ENCODE results near the gene GAMT.

GAMT gene

DNA sequence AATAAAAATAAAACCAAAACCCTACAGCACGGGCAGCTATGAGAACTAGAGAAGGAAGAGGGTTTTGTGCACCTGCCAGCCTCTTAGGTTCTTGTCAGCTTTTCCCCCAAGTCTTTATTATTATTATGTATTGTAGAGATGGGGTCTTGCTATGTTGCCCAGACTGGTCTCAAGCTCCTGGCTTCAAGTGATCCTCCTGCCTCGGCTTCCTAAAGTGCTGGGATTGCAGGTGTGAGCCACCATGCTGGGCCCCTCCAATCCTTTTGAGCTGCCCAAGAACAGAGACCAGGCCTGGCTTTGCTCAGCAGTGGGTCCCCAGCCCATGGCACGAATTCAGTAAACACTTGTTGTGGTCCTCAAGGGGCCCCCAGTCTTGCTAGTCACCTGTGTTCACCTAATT lies 19.1 kb downstream of the GAMT start:
- Histone ChIP-seq H3K27ac (ENCODE audit: low read depth, low read length) (no peak overlapping the region), H3K36me3 (ENCODE audit: control insufficient read depth, insufficient read depth, low read length) (no peaks in the 10 kb centered on the region), H3K9ac (ENCODE audit: low read length) (no peak overlapping the region), H3K4me1 (ENCODE audit: control insufficient read depth, insufficient read depth, low read length) (peaks cover 5% of the 10 kb centered on the region), H3K4me3 (ENCODE audit: low read length) (no peak overlapping the region), H3K27me3 (ENCODE audit: control insufficient read depth, insufficient read depth, low read length) (no peaks in the 10 kb centered on the region)

DNA sequence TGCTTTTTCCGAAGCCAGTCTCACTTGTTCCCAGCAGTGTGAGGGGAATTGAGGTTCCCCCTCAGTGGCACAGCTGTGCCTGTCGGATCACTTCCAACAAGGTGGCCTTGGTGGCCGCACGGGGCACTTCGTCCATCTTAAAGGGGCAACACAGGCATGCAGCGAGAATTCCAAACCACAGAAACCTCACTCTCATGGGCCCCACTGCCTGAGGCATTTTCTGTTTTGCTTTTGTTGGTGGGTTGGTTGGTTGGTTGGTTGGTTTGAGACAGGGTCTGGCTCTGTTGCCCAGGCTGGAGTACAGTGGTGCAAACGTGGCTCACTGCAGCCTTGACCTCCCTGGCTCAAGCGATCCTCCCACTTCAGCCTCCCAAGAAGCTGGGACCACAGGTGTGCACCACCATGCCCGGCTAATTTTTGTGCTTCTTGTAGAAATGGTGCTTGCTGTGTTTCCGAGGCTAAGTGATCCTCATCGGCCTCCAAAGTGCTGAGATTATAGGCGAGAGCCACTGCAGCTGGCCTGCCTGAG lies 21.3 kb downstream of the GAMT start:
- Histone ChIP-seq H3K27me3 (ENCODE audit: control insufficient read depth, insufficient read depth, low read length) (no peaks in the 10 kb centered on the region), H3K4me1 (ENCODE audit: control insufficient read depth, insufficient read depth, low read length) (peaks cover 5% of the 10 kb centered on the region), H3K36me3 (ENCODE audit: control insufficient read depth, insufficient read depth, low read length) (no peaks in the 10 kb centered on the region), H3K27ac (ENCODE audit: low read depth, low read length) (no peak overlapping the region), H3K9ac (ENCODE audit: low read length) (no peak overlapping the region), H3K4me3 (ENCODE audit: low read length) (no peak overlapping the region)

DNA sequence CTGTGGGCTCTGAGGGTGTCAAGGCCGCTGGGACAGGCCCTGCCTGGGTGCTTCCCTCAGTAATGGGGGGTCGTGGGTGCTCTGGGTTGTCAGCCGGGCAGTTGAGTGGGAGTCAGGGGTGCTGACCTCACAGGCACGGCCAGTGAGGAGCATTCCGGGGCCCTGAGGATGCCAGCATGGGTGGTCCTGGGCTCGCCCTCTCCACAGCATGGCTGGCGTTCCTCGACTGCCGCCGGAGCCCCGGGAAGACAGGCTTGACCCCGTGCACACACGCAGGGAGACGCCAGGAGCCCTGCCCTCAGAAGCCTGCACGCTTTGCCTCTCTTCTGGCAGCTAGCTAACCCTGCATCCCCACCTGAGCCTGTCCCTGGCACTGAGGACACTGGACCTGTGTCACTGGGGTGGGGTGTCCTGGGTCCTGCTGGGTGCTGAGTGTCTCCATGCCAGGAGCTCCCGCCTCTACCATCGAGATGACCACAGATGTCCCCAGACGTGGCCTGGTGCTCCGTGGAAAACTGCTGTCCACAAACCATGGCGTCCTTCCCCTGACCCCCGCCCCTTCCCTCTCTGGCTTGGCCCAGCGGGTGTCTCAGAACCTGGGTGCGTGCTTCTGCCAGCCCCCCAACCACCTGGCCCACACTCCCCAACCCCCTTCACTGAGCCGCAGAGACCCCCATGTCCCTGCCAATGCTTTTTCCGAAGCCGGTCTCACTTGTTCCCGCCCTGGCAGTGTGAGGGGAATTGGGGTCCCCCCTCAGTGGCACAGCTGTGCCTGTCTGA lies 22.0 kb downstream of the GAMT start:
- no peaks in the 10 kb centered on the region for H3K27me3 ChIP-seq (ENCODE audit: control insufficient read depth, insufficient read depth, low read length)
- H3K9ac ChIP-seq (ENCODE audit: low read length), result no peak overlapping the region
- no peak overlapping the region for H3K4me3 ChIP-seq (ENCODE audit: low read length)
- H3K27ac ChIP-seq (ENCODE audit: low read depth, low read length), result no peak overlapping the region
- peaks cover under 1% of the 10 kb centered on the region for H3K36me3 ChIP-seq (ENCODE audit: control insufficient read depth, insufficient read depth, low read length)
- no peaks in the 10 kb centered on the region for H3K4me1 ChIP-seq (ENCODE audit: control insufficient read depth, insufficient read depth, low read length)

DNA sequence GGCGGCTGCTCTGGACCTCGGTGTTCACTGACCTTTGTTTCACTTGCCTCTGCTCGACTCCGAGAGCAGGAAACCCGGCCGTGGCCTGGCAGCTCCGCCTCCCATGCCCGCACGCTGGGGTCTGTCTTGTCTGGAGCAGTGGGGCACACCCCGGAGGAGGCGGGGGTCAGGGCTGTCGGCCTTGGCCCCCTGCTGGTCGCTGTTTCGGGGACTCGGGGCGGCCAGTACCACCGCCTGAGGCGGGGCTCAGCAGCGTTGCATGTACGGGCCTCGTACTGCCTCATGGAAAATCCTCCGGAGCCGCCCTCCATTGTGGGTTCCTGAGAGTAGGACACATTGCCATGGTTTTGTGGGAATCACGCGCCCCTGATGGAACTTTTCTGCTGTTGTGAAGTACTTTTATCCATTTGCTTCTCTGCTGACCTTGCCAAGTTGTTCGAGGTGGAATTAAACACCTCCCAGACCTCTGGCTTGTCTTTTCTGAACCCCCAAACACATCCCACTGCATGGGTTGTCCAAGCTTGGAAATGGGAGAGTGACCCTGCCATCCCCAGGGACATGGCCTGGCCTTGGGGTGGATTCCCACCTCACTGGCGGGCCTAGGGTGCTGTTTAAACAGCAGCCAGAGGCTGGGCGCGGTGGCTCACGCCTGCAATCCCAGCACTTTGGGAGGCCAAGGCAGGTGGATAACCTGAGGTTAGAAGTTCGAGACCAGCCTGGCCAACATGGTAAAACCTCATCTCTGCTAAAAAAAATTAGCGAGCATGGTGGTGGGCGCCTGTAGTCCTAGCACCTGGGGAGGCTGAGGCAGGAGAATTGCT lies 23.2 kb downstream of the GAMT start:
- Histone ChIP-seq H3K4me3 (ENCODE audit: low read length) (no peak overlapping the region), H3K27ac (ENCODE audit: low read depth, low read length) (no peak overlapping the region), H3K27me3 (ENCODE audit: control insufficient read depth, insufficient read depth, low read length) (no peaks in the 10 kb centered on the region), H3K36me3 (ENCODE audit: control insufficient read depth, insufficient read depth, low read length) (peaks cover 5% of the 10 kb centered on the region), H3K9ac (ENCODE audit: low read length) (no peak overlapping the region), H3K4me1 (ENCODE audit: control insufficient read depth, insufficient read depth, low read length) (no peaks in the 10 kb centered on the region)

DNA sequence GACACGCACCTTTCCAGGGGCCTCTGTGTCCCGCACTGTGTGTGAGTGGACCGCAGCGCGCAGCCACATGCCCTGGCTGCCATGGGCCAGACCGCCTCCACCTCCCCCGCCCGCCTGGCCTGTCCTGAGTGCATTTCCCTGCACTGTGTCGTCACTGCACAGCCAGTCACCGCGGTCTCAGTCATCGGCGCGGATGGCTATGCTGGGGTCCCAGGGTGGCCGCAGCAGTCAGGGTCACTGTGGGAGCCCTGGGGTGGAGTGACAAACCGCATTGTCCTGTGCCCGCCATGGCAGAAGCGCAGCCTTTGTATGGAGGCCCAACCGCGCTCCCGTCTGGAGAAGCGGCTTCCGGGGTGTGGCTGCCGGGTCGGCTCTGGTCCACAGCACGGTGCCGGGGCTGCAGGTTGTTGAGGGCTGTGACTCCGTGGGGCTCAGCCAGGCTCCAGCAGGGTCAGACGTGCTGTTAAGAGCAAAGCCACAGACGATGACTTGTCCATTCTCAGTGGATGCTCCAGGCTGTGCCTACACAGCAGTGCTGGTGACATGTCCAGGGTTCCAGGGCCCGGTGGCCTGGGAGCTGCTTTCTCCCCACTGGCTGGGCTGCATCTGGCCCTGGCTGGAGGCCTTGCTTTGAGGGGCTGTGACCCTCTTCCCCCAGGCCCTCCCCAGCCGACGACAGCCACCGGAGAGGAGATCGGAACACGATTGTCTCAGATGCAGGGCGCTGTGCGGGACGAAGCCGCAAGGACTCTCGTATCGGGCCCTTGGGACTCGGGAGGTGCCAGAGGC lies 24.0 kb downstream of the GAMT start:
- Histone ChIP-seq H3K9ac (ENCODE audit: low read length) (no peak overlapping the region), H3K4me3 (ENCODE audit: low read length) (no peak overlapping the region), H3K27ac (ENCODE audit: low read depth, low read length) (no peak overlapping the region), H3K36me3 (ENCODE audit: control insufficient read depth, insufficient read depth, low read length) (peaks cover 12% of the 10 kb centered on the region), H3K27me3 (ENCODE audit: control insufficient read depth, insufficient read depth, low read length) (no peaks in the 10 kb centered on the region), H3K4me1 (ENCODE audit: control insufficient read depth, insufficient read depth, low read length) (no peaks in the 10 kb centered on the region)

DNA sequence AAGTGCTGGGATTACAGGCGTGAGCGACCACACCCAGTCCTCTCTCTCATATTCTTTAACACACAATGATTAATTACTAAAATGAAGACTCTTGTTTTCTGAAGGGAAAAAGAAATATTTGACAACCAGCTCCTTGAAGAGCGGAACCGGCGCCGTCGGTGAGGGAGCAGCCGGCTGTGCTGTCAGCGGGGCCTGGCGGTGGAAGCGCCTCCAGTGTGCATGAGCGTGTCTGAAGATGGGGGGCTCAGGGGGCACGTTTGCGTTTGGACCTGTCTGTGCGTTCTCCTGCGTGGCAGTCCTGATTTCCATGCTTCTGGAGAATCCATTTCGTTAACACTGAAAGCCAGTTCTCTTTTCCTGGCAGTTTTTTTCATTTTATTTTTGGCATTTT lies 24.9 kb downstream of the GAMT start:
- peaks cover 12% of the 10 kb centered on the region for H3K36me3 ChIP-seq (ENCODE audit: control insufficient read depth, insufficient read depth, low read length)
- H3K27ac ChIP-seq (ENCODE audit: low read depth, low read length), result no peak overlapping the region

DNA sequence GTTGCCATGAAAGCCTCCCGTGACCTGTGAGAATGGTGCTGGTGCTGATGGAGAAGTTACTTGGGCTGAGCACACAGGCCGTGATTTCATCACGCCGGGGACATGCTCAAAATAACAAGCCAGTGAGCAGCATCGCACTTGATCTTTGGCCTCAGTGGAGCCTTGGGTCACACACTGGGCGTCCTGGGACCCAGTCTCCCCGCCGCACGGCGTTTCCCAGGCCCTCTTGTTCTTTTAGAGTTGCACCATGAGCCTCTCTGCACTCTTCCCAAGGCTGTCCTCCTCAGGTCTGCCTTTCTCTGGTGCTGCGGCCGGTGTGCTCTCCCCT lies 27.1 kb downstream of the GAMT start:
- no peaks in the 10 kb centered on the region for H3K4me1 ChIP-seq (ENCODE audit: control insufficient read depth, insufficient read depth, low read length)
- H3K4me3 ChIP-seq (ENCODE audit: low read length), result no peak overlapping the region
- H3K27me3 ChIP-seq (ENCODE audit: control insufficient read depth, insufficient read depth, low read length), result no peaks in the 10 kb centered on the region
- H3K9ac ChIP-seq (ENCODE audit: low read length), result no peak overlapping the region
- H3K36me3 ChIP-seq (ENCODE audit: control insufficient read depth, insufficient read depth, low read length), result peaks cover 28% of the 10 kb centered on the region
- no peak overlapping the region for H3K27ac ChIP-seq (ENCODE audit: low read depth, low read length)

More for the DNA sequence above, 24.9 kb downstream of the GAMT start:
- no peaks in the 10 kb centered on the region for H3K27me3 ChIP-seq (ENCODE audit: control insufficient read depth, insufficient read depth, low read length)
- H3K9ac ChIP-seq (ENCODE audit: low read length), result no peak overlapping the region
- no peaks in the 10 kb centered on the region for H3K4me1 ChIP-seq (ENCODE audit: control insufficient read depth, insufficient read depth, low read length)
- no peak overlapping the region for H3K4me3 ChIP-seq (ENCODE audit: low read length)

DNA sequence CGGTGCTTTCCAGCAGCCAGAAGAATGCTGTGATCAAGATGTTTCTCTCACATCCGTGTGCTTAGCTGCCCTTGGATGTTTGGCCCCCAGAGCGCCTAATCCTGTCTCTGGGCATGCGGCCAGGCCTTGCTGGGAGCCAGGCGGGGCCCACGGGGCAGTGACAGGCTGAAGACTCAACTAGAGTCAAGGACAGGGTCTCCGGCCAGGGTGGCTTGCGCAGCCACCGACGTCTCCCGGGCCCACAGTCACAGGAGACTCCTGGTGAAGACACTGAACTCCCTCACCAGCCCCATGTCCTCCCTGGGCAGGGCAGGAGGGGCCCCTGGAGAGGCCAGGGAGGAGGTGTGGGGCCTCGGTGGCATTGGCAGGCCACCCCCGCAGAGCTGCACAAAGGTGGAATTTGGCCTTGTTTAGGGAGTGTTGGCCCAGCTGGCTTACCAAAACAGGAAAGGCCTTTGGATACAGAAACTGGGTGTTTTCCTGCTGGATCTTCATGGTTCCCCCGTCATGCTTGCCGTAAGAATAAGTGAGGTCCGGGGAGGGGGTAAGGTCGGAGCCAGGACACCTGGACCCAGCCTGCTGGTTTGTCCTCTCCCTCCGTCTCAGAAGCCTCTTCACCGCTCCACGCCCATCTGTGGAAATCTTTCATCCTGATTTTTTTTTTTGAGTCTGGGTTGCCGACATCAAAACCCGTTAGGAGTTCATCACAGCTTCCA lies 27.6 kb downstream of the GAMT start:
- H3K27me3 ChIP-seq (ENCODE audit: control insufficient read depth, insufficient read depth, low read length), result no peaks in the 10 kb centered on the region
- H3K4me1 ChIP-seq (ENCODE audit: control insufficient read depth, insufficient read depth, low read length), result no peaks in the 10 kb centered on the region
- H3K9ac ChIP-seq (ENCODE audit: low read length), result no peak overlapping the region
- H3K4me3 ChIP-seq (ENCODE audit: low read length), result no peak overlapping the region
- peaks cover 28% of the 10 kb centered on the region for H3K36me3 ChIP-seq (ENCODE audit: control insufficient read depth, insufficient read depth, low read length)
- peak overlapping the region; percentile 40 for H3K27ac ChIP-seq (ENCODE audit: low read depth, low read length)

DNA sequence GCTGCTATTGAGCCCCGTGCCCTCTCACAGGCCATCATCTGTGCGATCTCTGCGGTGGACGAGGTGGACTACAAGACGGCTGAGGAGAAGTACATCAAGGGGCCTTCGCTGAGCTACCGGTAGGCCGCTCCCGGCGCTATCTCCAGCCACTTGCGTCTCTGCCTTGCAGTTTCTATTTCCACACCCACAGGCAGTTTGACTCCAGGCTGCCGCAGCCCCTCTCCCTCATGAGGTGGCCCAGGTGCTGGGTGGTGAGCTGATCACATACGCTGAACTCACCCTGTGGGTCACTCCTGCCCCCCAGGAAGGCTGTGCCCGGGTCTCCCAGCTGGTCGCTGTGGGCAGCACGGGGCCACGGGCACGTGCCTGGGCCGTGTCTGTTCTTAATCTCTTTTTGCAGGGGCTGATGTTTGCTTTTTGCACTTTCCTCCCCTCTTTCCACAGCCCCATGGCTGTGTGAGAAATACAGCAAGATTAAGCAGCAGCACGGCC lies 28.3 kb downstream of the GAMT start:
- H3K4me3 ChIP-seq (ENCODE audit: low read length), result no peak overlapping the region
- no peak overlapping the region for H3K9ac ChIP-seq (ENCODE audit: low read length)
- no peaks in the 10 kb centered on the region for H3K27me3 ChIP-seq (ENCODE audit: control insufficient read depth, insufficient read depth, low read length)
- H3K36me3 ChIP-seq (ENCODE audit: control insufficient read depth, insufficient read depth, low read length), result peaks cover 28% of the 10 kb centered on the region
- no peak overlapping the region for H3K27ac ChIP-seq (ENCODE audit: low read depth, low read length)
- H3K4me1 ChIP-seq (ENCODE audit: control insufficient read depth, insufficient read depth, low read length), result no peaks in the 10 kb centered on the region

DNA sequence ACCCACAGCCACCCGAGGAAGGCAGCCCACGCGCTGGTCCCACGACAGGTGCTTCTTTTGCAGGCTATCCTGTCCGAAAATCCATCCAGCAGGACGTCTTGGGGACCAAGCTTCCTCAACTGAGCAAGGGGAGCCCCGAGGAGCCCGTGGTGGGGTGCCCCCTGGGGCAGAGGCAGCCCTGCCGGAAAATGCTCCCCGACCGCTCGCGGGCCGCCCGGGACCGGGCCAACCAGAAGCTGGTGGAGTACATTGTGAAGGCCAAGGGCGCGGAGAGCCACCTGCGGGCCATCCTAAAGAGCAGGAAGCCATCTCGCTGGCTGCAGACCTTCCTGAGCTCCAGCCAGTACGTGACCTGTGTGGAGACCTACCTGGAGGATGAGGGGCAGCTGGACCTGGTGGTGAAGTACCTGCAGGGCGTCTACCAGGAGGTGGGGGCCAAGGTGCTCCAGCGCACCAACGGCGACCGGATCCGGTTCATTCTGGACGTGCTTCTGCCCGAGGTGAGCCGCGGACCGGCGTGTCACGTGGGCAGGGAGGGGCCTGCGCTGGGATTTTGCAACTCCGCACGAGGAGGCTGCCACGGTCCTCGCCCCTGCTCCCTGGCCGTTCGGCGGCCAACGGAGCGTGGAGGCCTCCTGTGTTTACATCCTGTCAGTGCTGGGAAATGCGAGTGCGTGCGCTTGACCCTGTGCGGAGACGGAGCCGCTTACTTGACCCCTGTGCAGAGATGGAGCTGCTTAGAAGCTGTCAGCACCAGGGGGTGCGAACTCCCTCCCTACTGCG lies 30.6 kb downstream of the GAMT start:
- Histone ChIP-seq H3K4me3 (ENCODE audit: low read length) (no peak overlapping the region), H3K4me1 (ENCODE audit: control insufficient read depth, insufficient read depth, low read length) (no peaks in the 10 kb centered on the region), H3K9ac (ENCODE audit: low read length) (no peak overlapping the region), H3K27ac (ENCODE audit: low read depth, low read length) (no peak overlapping the region), H3K27me3 (ENCODE audit: control insufficient read depth, insufficient read depth, low read length) (no peaks in the 10 kb centered on the region), H3K36me3 (ENCODE audit: control insufficient read depth, insufficient read depth, low read length) (peaks cover 37% of the 10 kb centered on the region)

DNA sequence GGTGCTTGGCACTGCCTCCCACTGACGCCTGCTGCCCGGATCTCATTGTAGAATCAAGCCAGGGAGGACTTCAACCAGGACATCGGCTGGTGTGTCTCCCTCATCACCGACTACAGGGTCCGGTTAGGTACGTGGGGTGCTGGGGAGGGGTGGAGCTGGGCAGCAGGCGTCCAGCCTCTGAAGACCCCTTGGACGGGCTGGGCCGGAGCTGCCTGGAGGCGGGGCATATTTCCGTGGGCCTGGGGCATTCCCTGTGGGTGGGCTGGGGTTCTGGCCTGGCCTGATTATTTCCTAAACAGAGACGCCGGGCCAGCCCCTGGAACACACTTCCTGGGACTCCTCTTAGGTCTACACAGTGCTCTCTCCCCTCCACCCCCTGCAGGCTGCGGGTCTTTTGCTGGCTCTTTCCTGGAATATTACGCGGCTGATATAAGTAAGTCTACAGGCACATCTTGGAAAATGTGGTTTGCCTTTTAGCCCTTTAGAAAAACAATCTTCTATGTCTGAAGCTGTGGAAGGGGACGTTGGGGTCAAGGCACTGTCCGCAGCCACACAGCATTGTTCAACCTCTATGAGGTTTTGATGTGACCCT lies 32.0 kb downstream of the GAMT start:
- peaks cover 42% of the 10 kb centered on the region for H3K36me3 ChIP-seq (ENCODE audit: control insufficient read depth, insufficient read depth, low read length)
- no peak overlapping the region for H3K9ac ChIP-seq (ENCODE audit: low read length)
- no peak overlapping the region for H3K27ac ChIP-seq (ENCODE audit: low read depth, low read length)
- H3K4me3 ChIP-seq (ENCODE audit: low read length), result no peak overlapping the region
- H3K27me3 ChIP-seq (ENCODE audit: control insufficient read depth, insufficient read depth, low read length), result no peaks in the 10 kb centered on the region
- H3K4me1 ChIP-seq (ENCODE audit: control insufficient read depth, insufficient read depth, low read length), result no peaks in the 10 kb centered on the region
